ENCODE results near the gene POMC. TPM values are rescaled to one million over a fixed set of nuclear protein-coding genes. Genes with fewer than 3 reads are reported as not detected.

The POMC gene
- total and polyA plus RNA-seq, 2 donors = 1.5 to 4.1 TPM

GRCh38 chr2:25119263-25119662 lies 49.1 kb downstream of the POMC start:
- H3K4me3 ChIP-seq (ENCODE audit: low read depth, low read length) = no peak overlapping the region
- H3K27ac ChIP-seq (ENCODE audit: low read depth) = no peak overlapping the region
- no peaks in the 10 kb centered on the region for H3K4me1 ChIP-seq (ENCODE audit: insufficient read depth)
- WGBS = 87% methylated on average over 11 of the region's 11 CpGs
- no peaks in the 10 kb centered on the region for H3K36me3 ChIP-seq (ENCODE audit: insufficient read depth)
- DNase-seq (ENCODE audit: extremely low spot score) = no peak

DNA sequence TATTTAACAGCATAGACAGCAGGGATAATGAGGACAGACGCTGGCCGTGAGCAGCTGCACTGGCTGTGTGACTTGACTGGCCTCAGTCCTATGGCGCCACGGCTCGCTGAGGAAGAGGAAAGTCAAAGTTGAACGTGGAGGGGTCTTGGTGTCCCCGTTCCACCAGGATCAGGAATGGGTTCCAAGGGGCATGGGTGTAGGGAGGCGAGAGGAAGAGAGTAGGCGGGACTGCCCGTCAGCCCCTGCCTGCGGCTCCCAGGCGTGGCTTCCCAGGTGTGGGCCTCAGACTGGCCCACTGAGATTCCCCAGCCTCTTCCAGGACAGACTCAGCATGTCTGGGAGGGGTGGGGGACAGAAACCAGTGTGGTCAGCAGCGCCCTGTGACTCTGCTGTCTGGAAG lies 51.4 kb downstream of the POMC start:
- Histone ChIP-seq H3K27ac (ENCODE audit: low read depth) (no peak overlapping the region), H3K36me3 (ENCODE audit: insufficient read depth) (no peaks in the 10 kb centered on the region), H3K4me1 (ENCODE audit: insufficient read depth) (no peaks in the 10 kb centered on the region), H3K4me3 (ENCODE audit: low read depth, low read length) (no peak overlapping the region)
- no peak for DNase-seq (ENCODE audit: extremely low spot score)
- 94% methylated on average over 13 of the region's 13 CpGs for WGBS

GRCh38 chr2:25115902-25116301 lies 52.5 kb downstream of the POMC start:
- Histone ChIP-seq H3K4me3 (ENCODE audit: low read depth, low read length) (no peak overlapping the region), H3K4me1 (ENCODE audit: insufficient read depth) (no peaks in the 10 kb centered on the region), H3K27ac (ENCODE audit: low read depth) (no peak overlapping the region), H3K36me3 (ENCODE audit: insufficient read depth) (no peaks in the 10 kb centered on the region)
- no peak for DNase-seq (ENCODE audit: extremely low spot score)
- WGBS = 66% methylated on average over 4 of the region's 4 CpGs

GRCh38 chr2:25115249-25115883 lies 53.0 kb downstream of the POMC start:
- no peaks in the 10 kb centered on the region for H3K4me1 ChIP-seq (ENCODE audit: insufficient read depth)

DNA sequence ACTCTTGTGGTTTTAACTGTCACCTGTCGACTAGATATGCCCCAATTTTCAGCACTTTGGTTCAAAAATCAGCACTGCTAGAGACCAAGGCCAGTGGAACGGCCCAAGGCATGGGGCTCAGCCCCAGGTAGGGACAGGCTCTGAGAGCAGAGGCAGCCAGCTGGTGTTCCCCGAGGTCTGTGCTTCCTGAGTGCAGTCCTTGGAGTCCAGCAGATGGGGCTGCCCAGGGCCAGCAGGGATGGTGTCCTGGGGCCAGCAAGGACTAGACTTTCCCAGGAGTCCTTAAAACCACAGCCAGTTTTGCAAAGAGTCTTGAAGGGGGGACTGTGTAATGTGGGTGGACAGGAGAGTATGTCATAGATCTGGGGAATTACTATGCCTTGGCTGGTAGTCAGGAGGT lies 56.3 kb downstream of the POMC start:
- Histone ChIP-seq H3K27ac (ENCODE audit: low read depth) (no peak overlapping the region), H3K36me3 (ENCODE audit: insufficient read depth) (no peaks in the 10 kb centered on the region), H3K4me3 (ENCODE audit: low read depth, low read length) (no peak overlapping the region), H3K4me1 (ENCODE audit: insufficient read depth) (no peaks in the 10 kb centered on the region)
- WGBS = 87% methylated on average over 3 of the region's 3 CpGs
- DNase-seq (ENCODE audit: extremely low spot score) = no peak

More at GRCh38 chr2:25115249-25115883, 53.0 kb downstream of the POMC start:
- no peak overlapping the region for H3K4me3 ChIP-seq (ENCODE audit: low read depth, low read length)
- DNase-seq (ENCODE audit: extremely low spot score) = no peak
- H3K36me3 ChIP-seq (ENCODE audit: insufficient read depth) = no peaks in the 10 kb centered on the region
- WGBS = 87% methylated on average over 9 of the region's 9 CpGs
- H3K27ac ChIP-seq (ENCODE audit: low read depth) = no peak overlapping the region

Other genes with a start within 250 kb of the POMC start
- gene ADCY3, start 248.3 kb downstream of the POMC start, total RNA-seq = 28.3 TPM
- 65.2 TPM for gene ADCY3, start 248.3 kb downstream of the POMC start, polyA plus RNA-seq
- 13.3 TPM for gene DNAJC27, start 196.6 kb downstream of the POMC start, total RNA-seq
- gene DNAJC27, start 196.6 kb downstream of the POMC start, polyA plus RNA-seq = 6.3 TPM
- gene EFR3B, start 126.5 kb downstream of the POMC start, total RNA-seq = 3.8 TPM
- gene EFR3B, start 126.5 kb downstream of the POMC start, polyA plus RNA-seq = 0.51 TPM
- gene DNMT3A, start 173.3 kb upstream of the POMC start, total RNA-seq = 34.1 TPM
- 11.4 TPM for gene DNMT3A, start 173.3 kb upstream of the POMC start, polyA plus RNA-seq